Right lobe of liver (tissue), 4 donors: ENCODE measurements around the gene PIM3.
A peak's percentile ranks its signal among the peaks of the same experiment; 100 is the strongest.

Experiments
- POLR2A ChIP-seq: fragments of 450-650 bp; IDR thresholded peaks from one replicate; pipeline ENCODE4 v1.6.1; 2017; ENCODE audit warnings: antibody characterized with exemption, mild to moderate bottlenecking
- TF ChIP-seq, protein P1 (sequence below), 4 donors: fragments of 200-600 bp in 3 of 4; fragments of 450-650 bp in 1 of 4; IDR thresholded peaks; one replicate each; pipeline versions ENCODE4 v1.5.1 to v1.8.0; 2016 to 2022; ENCODE audit warnings: antibody characterized with exemption in 4 of 4, mild to moderate bottlenecking in 2 of 4
- donor health status: DM: no; HTN: no; CAD: no.
- donor health status: DM: no; HTN: no; CAD: no.
- donor health status: DM: no; HTN: yes; CAD: no.

DNA sequence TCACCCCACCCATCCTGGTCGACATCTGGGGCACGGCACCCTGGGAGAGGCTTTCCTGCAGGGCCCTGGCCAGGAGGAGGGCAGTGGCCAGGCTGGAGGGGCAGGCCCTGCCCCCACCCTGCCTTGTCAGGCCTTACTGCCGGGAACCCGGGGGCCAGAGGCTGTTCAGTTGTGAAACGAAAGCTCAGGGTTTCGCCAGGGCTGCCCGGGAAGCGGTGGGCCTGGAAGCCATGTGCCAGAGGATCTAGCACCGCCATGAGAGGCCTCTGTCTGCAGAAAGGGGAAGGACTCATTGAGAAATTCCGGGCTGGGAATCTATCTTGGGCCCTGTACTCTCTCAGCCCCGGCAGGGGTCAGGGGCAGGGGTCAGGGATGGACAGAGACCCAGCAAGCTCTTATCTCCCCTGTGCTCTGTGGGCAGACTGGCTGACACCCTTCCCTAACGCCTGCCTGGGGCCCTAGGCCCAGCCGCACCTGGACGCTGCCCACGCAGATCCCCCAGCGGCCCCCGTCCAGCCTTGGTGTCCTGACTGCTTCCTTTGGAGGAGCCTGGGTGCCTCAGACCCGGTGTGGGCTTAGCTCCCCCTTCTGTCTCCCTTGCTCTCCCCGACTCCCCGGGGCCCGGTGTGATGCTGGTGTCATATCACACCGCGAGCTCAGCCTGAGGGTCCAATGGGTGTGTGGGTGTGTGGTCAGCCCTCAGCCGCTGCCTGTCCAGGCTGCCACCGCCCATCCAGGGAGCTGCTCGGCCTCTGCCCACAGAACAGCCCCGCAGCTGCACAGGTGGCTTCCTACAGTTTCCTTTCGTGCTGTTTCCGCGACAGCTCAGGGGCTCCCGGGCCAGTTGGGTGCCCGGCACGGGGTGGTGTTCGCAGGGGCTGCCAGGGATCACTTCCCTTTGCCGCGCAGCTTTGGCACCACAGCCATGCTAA is 6.5 kb downstream of the PIM3 start:
- TF ChIP-seq, protein P1, sequence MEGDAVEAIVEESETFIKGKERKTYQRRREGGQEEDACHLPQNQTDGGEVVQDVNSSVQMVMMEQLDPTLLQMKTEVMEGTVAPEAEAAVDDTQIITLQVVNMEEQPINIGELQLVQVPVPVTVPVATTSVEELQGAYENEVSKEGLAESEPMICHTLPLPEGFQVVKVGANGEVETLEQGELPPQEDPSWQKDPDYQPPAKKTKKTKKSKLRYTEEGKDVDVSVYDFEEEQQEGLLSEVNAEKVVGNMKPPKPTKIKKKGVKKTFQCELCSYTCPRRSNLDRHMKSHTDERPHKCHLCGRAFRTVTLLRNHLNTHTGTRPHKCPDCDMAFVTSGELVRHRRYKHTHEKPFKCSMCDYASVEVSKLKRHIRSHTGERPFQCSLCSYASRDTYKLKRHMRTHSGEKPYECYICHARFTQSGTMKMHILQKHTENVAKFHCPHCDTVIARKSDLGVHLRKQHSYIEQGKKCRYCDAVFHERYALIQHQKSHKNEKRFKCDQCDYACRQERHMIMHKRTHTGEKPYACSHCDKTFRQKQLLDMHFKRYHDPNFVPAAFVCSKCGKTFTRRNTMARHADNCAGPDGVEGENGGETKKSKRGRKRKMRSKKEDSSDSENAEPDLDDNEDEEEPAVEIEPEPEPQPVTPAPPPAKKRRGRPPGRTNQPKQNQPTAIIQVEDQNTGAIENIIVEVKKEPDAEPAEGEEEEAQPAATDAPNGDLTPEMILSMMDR (IDR thresholded peaks at IDR 0.05) = peak in 1 of 4 donors; percentile 16
- TF ChIP-seq POLR2A = no peak
